Ovary (tissue), 3 donors: Measurements from ENCODE around the gene COA3.

ENCODE experiments used
- CTCF ChIP-seq, 3 donors: fragments of 450-650 bp in 2 of 3; fragments of 200-600 bp in 1 of 3; IDR thresholded peaks; one replicate each; pipeline versions ENCODE4 v1.5.1 to v1.8.0; 2016 to 2022; ENCODE audit warnings: antibody characterized with exemption in 3 of 3, mild to moderate bottlenecking in 1 of 3
- EP300 ChIP-seq: sonication (generic); formaldehyde crosslinking; IDR thresholded peaks from one replicate; pipeline ENCODE4 v1.6.1; 2017; ENCODE audit warnings: antibody characterized with exemption
- donor health status: DM: no; HTN: no; CAD: no.

DNA sequence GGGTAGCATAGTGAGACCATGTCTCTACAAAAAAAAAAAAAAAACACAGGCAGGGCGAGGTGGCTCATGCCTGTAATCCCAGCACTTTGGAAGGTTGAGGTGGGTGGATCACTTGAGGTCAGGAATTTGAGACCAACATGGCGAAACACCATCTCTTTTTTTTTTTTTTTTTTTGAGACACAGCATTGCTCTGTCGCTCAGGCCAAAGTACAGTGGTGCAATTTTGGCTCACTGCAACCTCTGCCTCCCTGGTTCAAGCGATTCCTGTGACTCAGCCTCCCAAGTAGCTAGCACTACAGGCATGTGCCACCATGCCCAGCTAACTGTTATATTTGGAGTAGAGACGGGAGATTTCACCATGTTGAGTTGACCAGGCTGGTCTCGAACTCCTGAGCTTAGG, 32.4 kb downstream of the COA3 start:
- no peak for TF ChIP-seq CTCF (IDR thresholded peaks at IDR 0.05)
- TF ChIP-seq EP300 = no peak
